Measurements from ENCODE around the gene ZKSCAN2.

DNA sequence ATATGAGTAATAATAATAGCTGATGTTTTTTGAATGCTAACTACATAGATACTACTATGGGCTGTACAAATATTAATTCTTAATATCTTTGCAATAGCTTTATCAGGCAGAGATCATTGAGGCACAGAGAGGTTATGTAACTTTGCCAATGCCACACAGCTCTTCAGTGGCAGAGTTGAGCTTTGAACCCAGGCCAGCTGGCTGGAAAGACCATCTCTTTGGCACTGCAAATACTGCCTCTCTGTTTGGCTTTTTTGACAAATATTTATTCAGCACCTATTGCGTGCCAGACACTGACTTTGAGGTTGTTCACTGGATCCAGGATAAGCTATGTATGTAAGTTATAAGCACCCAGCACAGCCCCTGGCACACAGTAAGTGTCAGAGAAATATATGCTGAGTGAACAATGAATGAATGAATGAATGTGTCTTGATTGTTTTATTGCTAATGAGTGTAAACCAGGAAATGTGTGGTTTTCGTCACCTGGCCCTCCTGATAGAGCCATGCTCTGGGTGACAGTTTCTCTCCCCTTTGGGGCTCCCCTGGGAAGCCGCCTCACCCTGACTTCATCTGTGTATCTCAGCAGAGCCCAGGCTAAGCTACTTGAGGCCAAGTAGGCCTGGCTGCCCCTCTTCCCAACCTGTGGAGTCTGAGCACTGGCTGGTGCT lies 38.4 kb downstream of the ZKSCAN2 start:
- TF ChIP-seq, protein P1, sequence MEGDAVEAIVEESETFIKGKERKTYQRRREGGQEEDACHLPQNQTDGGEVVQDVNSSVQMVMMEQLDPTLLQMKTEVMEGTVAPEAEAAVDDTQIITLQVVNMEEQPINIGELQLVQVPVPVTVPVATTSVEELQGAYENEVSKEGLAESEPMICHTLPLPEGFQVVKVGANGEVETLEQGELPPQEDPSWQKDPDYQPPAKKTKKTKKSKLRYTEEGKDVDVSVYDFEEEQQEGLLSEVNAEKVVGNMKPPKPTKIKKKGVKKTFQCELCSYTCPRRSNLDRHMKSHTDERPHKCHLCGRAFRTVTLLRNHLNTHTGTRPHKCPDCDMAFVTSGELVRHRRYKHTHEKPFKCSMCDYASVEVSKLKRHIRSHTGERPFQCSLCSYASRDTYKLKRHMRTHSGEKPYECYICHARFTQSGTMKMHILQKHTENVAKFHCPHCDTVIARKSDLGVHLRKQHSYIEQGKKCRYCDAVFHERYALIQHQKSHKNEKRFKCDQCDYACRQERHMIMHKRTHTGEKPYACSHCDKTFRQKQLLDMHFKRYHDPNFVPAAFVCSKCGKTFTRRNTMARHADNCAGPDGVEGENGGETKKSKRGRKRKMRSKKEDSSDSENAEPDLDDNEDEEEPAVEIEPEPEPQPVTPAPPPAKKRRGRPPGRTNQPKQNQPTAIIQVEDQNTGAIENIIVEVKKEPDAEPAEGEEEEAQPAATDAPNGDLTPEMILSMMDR (IDR thresholded peaks at IDR 0.05): no peak
- no peak for TF ChIP-seq POLR2A (IDR thresholded peaks at IDR 0.05)

Data from heart left ventricle (tissue), 13 donors.